HCT116 (cell line): Measurements from ENCODE around the gene ASB8.

Experiments used
- POLR2A ChIP-seq: IDR thresholded peaks from 2 replicates; pipeline ENCODE4 v1.7.0; 2011; ENCODE audit warnings: borderline replicate concordance; ENCODE audit not compliant: insufficient read depth, insufficient read length; ENCODE audit errors: extremely low read depth
- POLR2AphosphoS5 ChIP-seq: IDR thresholded peaks from 2 replicates; pipeline ENCODE4 v1.6.1; 2011; ENCODE audit warnings: mild to moderate bottlenecking, low read depth, low read length, moderate library complexity
- ZNF274 ChIP-seq: fragments of 200-500 bp; sonication (Bioruptor generic); IDR thresholded peaks from 2 replicates; pipeline ENCODE4 v1.6.1; 2014; ENCODE audit warnings: mild to moderate bottlenecking, low read depth, low read length, inconsistent platforms
- TF ChIP-seq, protein P1 (sequence below), 3 experiments: fragments of 200-600 bp in 1 of 3; sonication (generic) in 1 of 3; IDR thresholded peaks in 2 of 3; conservative IDR thresholded peaks in 1 of 3; 2 replicates each; pipeline ENCODE4 v1.5.1; 2012 to 2017; ENCODE audit warnings: low read depth in 2 of 3, low read length in 2 of 3, antibody characterized with exemption in 1 of 3, borderline replicate concordance in 1 of 3, control low read depth in 1 of 3, mild to moderate bottlenecking in 1 of 3, mixed read lengths in 1 of 3, mixed run types in 1 of 3, moderate library complexity in 1 of 3; ENCODE audit not compliant: insufficient read depth in 1 of 3

GRCh38 chr12:48189331-48190125 is 32.2 kb upstream of the ASB8 start:
- TF ChIP-seq, protein P1, sequence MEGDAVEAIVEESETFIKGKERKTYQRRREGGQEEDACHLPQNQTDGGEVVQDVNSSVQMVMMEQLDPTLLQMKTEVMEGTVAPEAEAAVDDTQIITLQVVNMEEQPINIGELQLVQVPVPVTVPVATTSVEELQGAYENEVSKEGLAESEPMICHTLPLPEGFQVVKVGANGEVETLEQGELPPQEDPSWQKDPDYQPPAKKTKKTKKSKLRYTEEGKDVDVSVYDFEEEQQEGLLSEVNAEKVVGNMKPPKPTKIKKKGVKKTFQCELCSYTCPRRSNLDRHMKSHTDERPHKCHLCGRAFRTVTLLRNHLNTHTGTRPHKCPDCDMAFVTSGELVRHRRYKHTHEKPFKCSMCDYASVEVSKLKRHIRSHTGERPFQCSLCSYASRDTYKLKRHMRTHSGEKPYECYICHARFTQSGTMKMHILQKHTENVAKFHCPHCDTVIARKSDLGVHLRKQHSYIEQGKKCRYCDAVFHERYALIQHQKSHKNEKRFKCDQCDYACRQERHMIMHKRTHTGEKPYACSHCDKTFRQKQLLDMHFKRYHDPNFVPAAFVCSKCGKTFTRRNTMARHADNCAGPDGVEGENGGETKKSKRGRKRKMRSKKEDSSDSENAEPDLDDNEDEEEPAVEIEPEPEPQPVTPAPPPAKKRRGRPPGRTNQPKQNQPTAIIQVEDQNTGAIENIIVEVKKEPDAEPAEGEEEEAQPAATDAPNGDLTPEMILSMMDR (IDR thresholded peaks at IDR 0.05 in 2 of 3, conservative IDR thresholded peaks at IDR 0.05 in 1 of 3; ENCODE audit: borderline replicate concordance in 1 of 3, insufficient read depth in 1 of 3, low read depth in 2 of 3, low read length in 2 of 3): peak; percentile 72 to 90 (median 85); a peak in 5 of 6 replicates
- TF ChIP-seq POLR2AphosphoS5: no peak
- TF ChIP-seq POLR2A: no peak
- no peak for TF ChIP-seq ZNF274
